ENCODE data around the gene ZDHHC21.

ZDHHC21 gene

DNA sequence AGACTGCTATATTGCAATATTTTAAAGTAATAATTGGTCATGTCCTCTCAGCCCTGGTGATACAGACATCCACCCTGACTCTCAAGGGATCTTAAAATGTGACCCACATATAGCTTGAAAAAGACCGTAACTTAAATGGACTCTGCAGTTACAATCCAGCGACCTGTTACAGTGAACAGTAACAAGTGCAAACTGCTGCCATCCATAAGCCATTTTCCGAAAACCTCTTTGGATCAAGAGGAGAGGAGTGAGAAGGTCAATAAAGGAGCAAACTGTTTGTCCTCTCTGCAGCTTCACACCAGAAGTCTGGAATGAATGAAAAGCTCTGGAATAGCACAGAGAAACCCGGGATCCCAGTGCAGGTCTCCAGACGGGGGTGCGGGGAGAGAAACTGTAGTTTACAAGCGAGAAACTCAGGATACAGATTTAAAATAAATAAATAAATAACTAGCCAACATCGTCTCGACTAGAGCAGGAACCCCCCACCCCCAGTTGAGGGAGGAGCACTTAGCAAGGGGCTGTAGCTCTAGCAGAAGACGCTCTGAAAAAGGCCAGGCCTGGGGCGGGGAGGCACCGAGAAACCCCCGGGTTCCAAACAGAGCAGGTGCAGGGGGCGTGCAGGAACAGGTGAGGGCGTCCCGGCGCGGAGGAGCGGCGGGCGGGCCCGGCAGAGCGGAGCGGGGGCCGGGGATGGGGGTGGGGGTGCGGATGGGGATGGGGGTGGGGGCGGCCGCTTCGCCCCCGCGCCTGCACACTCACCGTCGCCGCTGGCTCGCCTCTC is 572 bp downstream of the ZDHHC21 start:
- H4K20me1 ChIP-seq (ENCODE audit: insufficient read depth, low read length) = no peaks in the 10 kb centered on the region
- no peak overlapping the region for H3K27ac ChIP-seq (ENCODE audit: low read depth, low read length, poor library complexity, severe bottlenecking)
- peak overlapping the region; percentile 95 for H3K4me2 ChIP-seq (ENCODE audit: low read length)
- H3K9me2 ChIP-seq (ENCODE audit: low read depth, low read length) = no peaks in the 10 kb centered on the region
- peaks cover 13% of the 10 kb centered on the region; the same call in 1 of the 2 replicates for H3K79me2 ChIP-seq (ENCODE audit: insufficient read depth, low read length)
- peaks cover 13% of the 10 kb centered on the region; the same call in 1 of the 2 replicates for H3K36me3 ChIP-seq (ENCODE audit: insufficient read depth, low read length)
- H3K9me3 ChIP-seq (ENCODE audit: low read length) = no peaks in the 10 kb centered on the region
- H3K9ac ChIP-seq (ENCODE audit: low read length) = peak overlapping the region; percentile 88
- H3K27me3 ChIP-seq (ENCODE audit: insufficient read depth, low read length) = no peaks in the 10 kb centered on the region
- peak overlapping the region; percentile 78; the same call in 1 of the 2 replicates for H2AFZ ChIP-seq (ENCODE audit: low read length)
- H3K4me3 ChIP-seq (ENCODE audit: low read depth, low read length, poor library complexity, severe bottlenecking) = peak overlapping the region; percentile 85
- no peaks in the 10 kb centered on the region for H3F3A ChIP-seq (ENCODE audit: insufficient read depth, low read length)
- H3K4me1 ChIP-seq (ENCODE audit: insufficient read depth, low read length, severe bottlenecking) = peaks cover 55% of the 10 kb centered on the region
- TF ChIP-seq EZH2 (IDR thresholded peaks at IDR 0.05; ENCODE audit: borderline replicate concordance, low read length) = no peak
- TF ChIP-seq, protein P1, sequence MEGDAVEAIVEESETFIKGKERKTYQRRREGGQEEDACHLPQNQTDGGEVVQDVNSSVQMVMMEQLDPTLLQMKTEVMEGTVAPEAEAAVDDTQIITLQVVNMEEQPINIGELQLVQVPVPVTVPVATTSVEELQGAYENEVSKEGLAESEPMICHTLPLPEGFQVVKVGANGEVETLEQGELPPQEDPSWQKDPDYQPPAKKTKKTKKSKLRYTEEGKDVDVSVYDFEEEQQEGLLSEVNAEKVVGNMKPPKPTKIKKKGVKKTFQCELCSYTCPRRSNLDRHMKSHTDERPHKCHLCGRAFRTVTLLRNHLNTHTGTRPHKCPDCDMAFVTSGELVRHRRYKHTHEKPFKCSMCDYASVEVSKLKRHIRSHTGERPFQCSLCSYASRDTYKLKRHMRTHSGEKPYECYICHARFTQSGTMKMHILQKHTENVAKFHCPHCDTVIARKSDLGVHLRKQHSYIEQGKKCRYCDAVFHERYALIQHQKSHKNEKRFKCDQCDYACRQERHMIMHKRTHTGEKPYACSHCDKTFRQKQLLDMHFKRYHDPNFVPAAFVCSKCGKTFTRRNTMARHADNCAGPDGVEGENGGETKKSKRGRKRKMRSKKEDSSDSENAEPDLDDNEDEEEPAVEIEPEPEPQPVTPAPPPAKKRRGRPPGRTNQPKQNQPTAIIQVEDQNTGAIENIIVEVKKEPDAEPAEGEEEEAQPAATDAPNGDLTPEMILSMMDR (IDR thresholded peaks at IDR 0.05; ENCODE audit: low read length) = no peak

DNA sequence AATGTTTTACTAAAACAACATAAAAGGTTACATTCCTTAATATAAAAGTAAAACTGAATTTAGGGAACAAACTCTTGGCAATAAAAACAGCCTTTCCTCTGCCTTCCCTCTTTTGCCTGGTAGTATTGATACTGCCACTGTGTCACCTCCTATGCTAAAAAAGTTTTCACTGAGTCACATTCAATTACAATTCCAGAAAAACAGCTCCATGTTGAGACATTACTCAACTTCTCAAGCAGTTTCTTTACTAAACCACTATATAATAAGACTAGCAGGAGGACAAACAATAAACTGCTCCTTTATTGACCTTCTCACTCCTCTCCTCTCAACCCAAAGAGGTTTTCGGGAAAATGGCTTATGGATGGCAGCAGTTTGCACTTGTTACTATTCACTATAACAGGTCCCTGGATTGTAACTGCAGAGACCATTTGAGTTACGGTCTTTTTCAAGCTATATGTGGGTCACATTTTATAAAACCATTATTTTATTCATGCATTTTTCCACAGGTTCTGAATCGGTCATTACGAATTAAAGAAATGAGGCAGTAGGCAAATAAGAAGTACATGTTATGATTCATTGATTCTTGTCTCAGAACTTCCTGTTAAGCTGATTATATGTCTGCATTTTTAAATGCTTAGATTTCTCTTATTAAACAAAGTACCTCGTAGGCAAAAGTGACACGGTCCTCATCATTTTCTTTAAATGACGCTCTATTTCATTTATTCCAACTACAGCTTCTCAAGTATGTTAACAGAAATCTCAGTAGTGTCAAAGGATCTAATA is 2.1 kb downstream of the ZDHHC21 start:
- Histone ChIP-seq H3F3A (ENCODE audit: insufficient read depth, low read length) (no peaks in the 10 kb centered on the region), H3K79me2 (ENCODE audit: insufficient read depth, low read length) (peaks cover 13% of the 10 kb centered on the region; the same call in 1 of the 2 replicates), H3K9me2 (ENCODE audit: low read depth, low read length) (no peaks in the 10 kb centered on the region), H3K4me1 (ENCODE audit: insufficient read depth, low read length, severe bottlenecking) (peaks cover 57% of the 10 kb centered on the region), H3K36me3 (ENCODE audit: insufficient read depth, low read length) (peaks cover 26% of the 10 kb centered on the region), H2AFZ (ENCODE audit: low read length) (no peak overlapping the region), H3K27ac (ENCODE audit: low read depth, low read length, poor library complexity, severe bottlenecking) (peak overlapping the region; percentile 81), H3K27me3 (ENCODE audit: insufficient read depth, low read length) (no peaks in the 10 kb centered on the region), H3K9ac (ENCODE audit: low read length) (peak overlapping the region; percentile 88; the same call in 1 of the 2 replicates), H3K4me2 (ENCODE audit: low read length) (peak overlapping the region; percentile 95), H3K9me3 (ENCODE audit: low read length) (no peaks in the 10 kb centered on the region), H4K20me1 (ENCODE audit: insufficient read depth, low read length) (no peaks in the 10 kb centered on the region), H3K4me3 (ENCODE audit: low read depth, low read length, poor library complexity, severe bottlenecking) (peak overlapping the region; percentile 85)
- TF ChIP-seq, protein P1 (IDR thresholded peaks at IDR 0.05; ENCODE audit: low read length) = no peak
- TF ChIP-seq EZH2 (IDR thresholded peaks at IDR 0.05; ENCODE audit: borderline replicate concordance, low read length) = no peak

DNA sequence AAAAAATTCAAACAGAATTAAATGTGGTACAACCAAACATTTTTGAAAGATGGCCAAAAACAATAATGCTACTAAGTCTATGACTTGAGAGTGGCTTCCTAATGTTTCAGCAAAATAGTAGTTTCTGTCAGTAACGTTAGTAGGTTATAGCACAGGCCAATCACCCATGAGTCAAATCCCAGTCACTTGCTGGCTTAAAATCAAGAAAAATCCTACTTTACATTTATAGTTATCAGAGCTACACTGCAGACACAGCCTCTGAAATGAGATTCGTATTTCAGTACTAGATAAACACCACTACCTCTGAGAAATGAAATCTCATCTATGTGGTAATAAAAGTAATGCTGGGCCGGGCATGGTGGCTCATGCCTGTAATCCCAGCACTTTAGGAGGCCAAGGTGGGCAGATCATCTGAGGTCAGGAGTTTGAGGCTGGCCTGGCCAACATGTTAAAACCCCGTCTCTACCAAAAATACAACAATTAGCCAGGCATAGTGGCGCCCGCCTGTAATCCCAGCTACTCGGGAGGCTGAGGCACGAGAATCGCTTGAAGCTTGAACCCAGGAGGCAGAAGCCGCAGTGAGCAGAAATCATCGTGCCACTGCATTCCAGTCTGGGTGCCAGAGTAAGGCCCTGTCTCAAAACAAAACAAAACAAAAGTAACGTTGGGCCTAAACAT is 6.1 kb downstream of the ZDHHC21 start:
- Histone ChIP-seq H3K9me3 (ENCODE audit: low read length) (no peaks in the 10 kb centered on the region), H3K4me1 (ENCODE audit: insufficient read depth, low read length, severe bottlenecking) (peaks cover 46% of the 10 kb centered on the region), H3K4me2 (ENCODE audit: low read length) (no peak overlapping the region), H3K27ac (ENCODE audit: low read depth, low read length, poor library complexity, severe bottlenecking) (no peak overlapping the region), H3K4me3 (ENCODE audit: low read depth, low read length, poor library complexity, severe bottlenecking) (no peak overlapping the region), H2AFZ (ENCODE audit: low read length) (no peak overlapping the region), H3K9ac (ENCODE audit: low read length) (no peak overlapping the region), H3F3A (ENCODE audit: insufficient read depth, low read length) (no peaks in the 10 kb centered on the region), H3K9me2 (ENCODE audit: low read depth, low read length) (no peaks in the 10 kb centered on the region), H4K20me1 (ENCODE audit: insufficient read depth, low read length) (no peaks in the 10 kb centered on the region), H3K36me3 (ENCODE audit: insufficient read depth, low read length) (peaks cover 27% of the 10 kb centered on the region), H3K79me2 (ENCODE audit: insufficient read depth, low read length) (peaks cover 11% of the 10 kb centered on the region; the same call in 1 of the 2 replicates), H3K27me3 (ENCODE audit: insufficient read depth, low read length) (no peaks in the 10 kb centered on the region)
- TF ChIP-seq, protein P1 (IDR thresholded peaks at IDR 0.05; ENCODE audit: low read length) = no peak
- no peak for TF ChIP-seq EZH2 (IDR thresholded peaks at IDR 0.05; ENCODE audit: borderline replicate concordance, low read length)
